HG02623 (cell line): ENCODE data around the gene ZBTB37.
"Not testable (repeated sequence)": the region's sequence is repeated elsewhere in the genome, so short reads cannot be mapped to it uniquely, and the experiment has no call there.

Experiments used
- ATAC-seq: cut with Tn5 transposase; IDR thresholded peaks from one replicate; pipeline ENCODE4 v1.9.1; 2021; ENCODE audit warnings: moderate library complexity; ENCODE audit not compliant: unreplicated experiment

The ZBTB37 gene

GRCh38 chr1:173865468-173866164 lies 2.6 kb upstream of the ZBTB37 start:
- ATAC-seq, result no peak

GRCh38 chr1:173866413-173867115 lies 1.6 kb upstream of the ZBTB37 start:
- ATAC-seq, result no peak

GRCh38 chr1:173867141-173867752 lies 933 bp upstream of the ZBTB37 start:
- ATAC-seq, result no peak

- peak; percentile 76 for ATAC-seq
Measured at GRCh38 chr1:173867753-173868265, 371 bp upstream of the ZBTB37 start, which contains the start of gene GAS5. GAS5 (minus strand) TSS chr1:173867989.

GRCh38 chr1:173869021-173869359 lies 810 bp downstream of the ZBTB37 start:
- ATAC-seq, result no peak

GRCh38 chr1:173870252-173871075 lies 2.3 kb downstream of the ZBTB37 start:
- ATAC-seq, result no peak

- ATAC-seq, result no peak
Measured at GRCh38 chr1:173871091-173871490, 2.9 kb downstream of the ZBTB37 start.

GRCh38 chr1:173871500-173871899 lies 3.3 kb downstream of the ZBTB37 start:
- no peak for ATAC-seq

- no peak for ATAC-seq
Measured at GRCh38 chr1:173876732-173877131, 8.6 kb downstream of the ZBTB37 start.

- no peak for ATAC-seq
Measured at GRCh38 chr1:173878251-173878650, 10.1 kb downstream of the ZBTB37 start.

- not testable (repeated sequence) for ATAC-seq
Measured at GRCh38 chr1:173881117-173881516, 12.9 kb downstream of the ZBTB37 start.

- ATAC-seq, result no peak
Measured at GRCh38 chr1:173884701-173885100, 16.5 kb downstream of the ZBTB37 start.

- ATAC-seq, result no peak
Measured at GRCh38 chr1:173886746-173887611, 18.8 kb downstream of the ZBTB37 start.

GRCh38 chr1:173887627-173888026 lies 19.4 kb downstream of the ZBTB37 start:
- no peak for ATAC-seq

- ATAC-seq, result no peak
Measured at GRCh38 chr1:173888749-173889148, 20.6 kb downstream of the ZBTB37 start.

GRCh38 chr1:173889885-173890284 lies 21.7 kb downstream of the ZBTB37 start:
- no peak for ATAC-seq

- ATAC-seq, result no peak
Measured at GRCh38 chr1:173893611-173894010, 25.4 kb downstream of the ZBTB37 start.

- ATAC-seq, result no peak
Measured at GRCh38 chr1:173894189-173894588, 26.0 kb downstream of the ZBTB37 start.

- no peak for ATAC-seq
Measured at GRCh38 chr1:173900427-173900826, 32.2 kb downstream of the ZBTB37 start.

- no peak for ATAC-seq
Measured at GRCh38 chr1:173900992-173901391, 32.8 kb downstream of the ZBTB37 start.
